Loucy (cell line): Measurements from ENCODE around the gene RCE1.

Source experiments
- H2AFZ ChIP-seq: fragments of 200-600 bp; sonication (generic); 2 replicates; pipeline ENCODE4 v1.6.0; 2016; ENCODE audit warnings: antibody characterized with exemption, mild to moderate bottlenecking, low read length, moderate library complexity
- H3F3A ChIP-seq: fragments of 200-600 bp; 2 replicates; pipeline ENCODE4 v1.6.0; 2016; ENCODE audit warnings: antibody characterized with exemption, low read depth, mild to moderate bottlenecking
- H3K27me3 ChIP-seq: fragments of 200-600 bp; sonication (generic); 2 replicates; pipeline ENCODE4 v1.6.1; 2014; ENCODE audit warnings: low read length, mild to moderate bottlenecking; ENCODE audit not compliant: insufficient read depth, poor library complexity, severe bottlenecking
- H3K36me3 ChIP-seq: fragments of 200-600 bp; sonication (generic); 2 replicates; pipeline ENCODE4 v1.6.1; 2016; ENCODE audit warnings: low read length; ENCODE audit not compliant: insufficient read depth
- H3K4me1 ChIP-seq: fragments of 200-600 bp; sonication (generic); 2 replicates; pipeline ENCODE4 v1.5.1; 2014; ENCODE audit warnings: low read length, mild to moderate bottlenecking; ENCODE audit not compliant: insufficient read depth, poor library complexity, severe bottlenecking
- H3K4me2 ChIP-seq: fragments of 200-600 bp; sonication (generic); 2 replicates; pipeline ENCODE4 v1.6.0; 2014; ENCODE audit warnings: antibody characterized with exemption, low read length, low read depth, mild to moderate bottlenecking; ENCODE audit not compliant: poor library complexity, severe bottlenecking
- H3K4me3 ChIP-seq: fragments of 200-600 bp; sonication (generic); 2 replicates; pipeline ENCODE4 v1.5.1; 2014; ENCODE audit warnings: low read length, mild to moderate bottlenecking, mixed read lengths; ENCODE audit not compliant: poor library complexity, severe bottlenecking
- H3K79me2 ChIP-seq: fragments of 200-600 bp; sonication (generic); 2 replicates; pipeline ENCODE4 v1.6.1; 2014; ENCODE audit warnings: low read length; ENCODE audit not compliant: insufficient read depth
- H3K9ac ChIP-seq: fragments of 200-600 bp; sonication (generic); 2 replicates; pipeline ENCODE4 v1.6.0; 2014; ENCODE audit warnings: mild to moderate bottlenecking, low read depth, low read length, moderate library complexity; ENCODE audit not compliant: poor library complexity, severe bottlenecking
- H3K9me2 ChIP-seq: fragments of 200-600 bp; sonication (generic); replicated peaks from 2 replicates; pipeline ENCODE4 v1.6.1; 2016; ENCODE audit warnings: low read depth, low read length, mixed read lengths
- H3K9me3 ChIP-seq: fragments of 200-600 bp; sonication (generic); 2 replicates; pipeline ENCODE4 v1.6.1; 2014; ENCODE audit warnings: mild to moderate bottlenecking, antibody characterized with exemption, low read length, low read depth; ENCODE audit not compliant: insufficient read depth
- H4K20me1 ChIP-seq: fragments of 200-600 bp; sonication (generic); 2 replicates; pipeline ENCODE4 v1.6.0; 2014; ENCODE audit warnings: antibody characterized with exemption, low read length, mild to moderate bottlenecking; ENCODE audit not compliant: insufficient read depth, poor library complexity, severe bottlenecking
- EZH2phosphoT487 ChIP-seq: fragments of 200-600 bp; IDR thresholded peaks from 2 replicates; pipeline ENCODE4 v1.6.1; 2018; ENCODE audit warnings: antibody characterized with exemption, mild to moderate bottlenecking, moderate library complexity, borderline replicate concordance
- TF ChIP-seq, protein P1 (sequence below): fragments of 200-600 bp; sonication (generic); conservative IDR thresholded peaks from 2 replicates; pipeline ENCODE4 v1.5.1; 2014; ENCODE audit warnings: mild to moderate bottlenecking, antibody characterized with exemption, low read length

RCE1 gene

DNA sequence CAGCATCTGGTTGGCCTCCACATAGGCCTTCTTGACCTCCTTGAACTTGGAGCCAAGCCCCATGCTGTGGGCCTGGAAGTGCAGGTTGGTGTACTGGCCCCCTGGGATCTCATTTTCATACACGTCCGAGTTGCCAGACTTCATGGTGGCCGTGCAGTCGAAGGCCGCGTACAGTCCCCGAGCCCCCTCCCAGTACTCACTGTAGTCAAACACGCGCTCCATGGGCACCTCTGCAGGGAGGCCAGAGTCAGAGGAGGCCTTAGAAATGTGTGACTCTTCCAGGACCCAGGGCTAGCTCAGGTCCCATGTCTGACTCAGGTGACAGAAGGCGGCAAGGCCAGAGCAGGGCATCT lies 7.0 kb downstream of the RCE1 start:
- Histone ChIP-seq H3K9me3 (no peaks in the 10 kb centered on the region), H3K79me2 (peaks cover 15% of the 10 kb centered on the region; the same call in 1 of the 2 replicates), H3K4me1 (peaks cover 8% of the 10 kb centered on the region), H3K9me2 (no peaks in the 10 kb centered on the region), H2AFZ (no peak overlapping the region), H3K36me3 (peaks cover 17% of the 10 kb centered on the region; the same call in 1 of the 2 replicates), H3K27me3 (no peaks in the 10 kb centered on the region), H3F3A (no peaks in the 10 kb centered on the region), H3K4me3 (no peak overlapping the region), H3K9ac (no peak overlapping the region), H4K20me1 (no peaks in the 10 kb centered on the region), H3K4me2 (no peak overlapping the region)
- no peak for TF ChIP-seq EZH2phosphoT487
- TF ChIP-seq, protein P1, sequence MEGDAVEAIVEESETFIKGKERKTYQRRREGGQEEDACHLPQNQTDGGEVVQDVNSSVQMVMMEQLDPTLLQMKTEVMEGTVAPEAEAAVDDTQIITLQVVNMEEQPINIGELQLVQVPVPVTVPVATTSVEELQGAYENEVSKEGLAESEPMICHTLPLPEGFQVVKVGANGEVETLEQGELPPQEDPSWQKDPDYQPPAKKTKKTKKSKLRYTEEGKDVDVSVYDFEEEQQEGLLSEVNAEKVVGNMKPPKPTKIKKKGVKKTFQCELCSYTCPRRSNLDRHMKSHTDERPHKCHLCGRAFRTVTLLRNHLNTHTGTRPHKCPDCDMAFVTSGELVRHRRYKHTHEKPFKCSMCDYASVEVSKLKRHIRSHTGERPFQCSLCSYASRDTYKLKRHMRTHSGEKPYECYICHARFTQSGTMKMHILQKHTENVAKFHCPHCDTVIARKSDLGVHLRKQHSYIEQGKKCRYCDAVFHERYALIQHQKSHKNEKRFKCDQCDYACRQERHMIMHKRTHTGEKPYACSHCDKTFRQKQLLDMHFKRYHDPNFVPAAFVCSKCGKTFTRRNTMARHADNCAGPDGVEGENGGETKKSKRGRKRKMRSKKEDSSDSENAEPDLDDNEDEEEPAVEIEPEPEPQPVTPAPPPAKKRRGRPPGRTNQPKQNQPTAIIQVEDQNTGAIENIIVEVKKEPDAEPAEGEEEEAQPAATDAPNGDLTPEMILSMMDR: no peak

DNA sequence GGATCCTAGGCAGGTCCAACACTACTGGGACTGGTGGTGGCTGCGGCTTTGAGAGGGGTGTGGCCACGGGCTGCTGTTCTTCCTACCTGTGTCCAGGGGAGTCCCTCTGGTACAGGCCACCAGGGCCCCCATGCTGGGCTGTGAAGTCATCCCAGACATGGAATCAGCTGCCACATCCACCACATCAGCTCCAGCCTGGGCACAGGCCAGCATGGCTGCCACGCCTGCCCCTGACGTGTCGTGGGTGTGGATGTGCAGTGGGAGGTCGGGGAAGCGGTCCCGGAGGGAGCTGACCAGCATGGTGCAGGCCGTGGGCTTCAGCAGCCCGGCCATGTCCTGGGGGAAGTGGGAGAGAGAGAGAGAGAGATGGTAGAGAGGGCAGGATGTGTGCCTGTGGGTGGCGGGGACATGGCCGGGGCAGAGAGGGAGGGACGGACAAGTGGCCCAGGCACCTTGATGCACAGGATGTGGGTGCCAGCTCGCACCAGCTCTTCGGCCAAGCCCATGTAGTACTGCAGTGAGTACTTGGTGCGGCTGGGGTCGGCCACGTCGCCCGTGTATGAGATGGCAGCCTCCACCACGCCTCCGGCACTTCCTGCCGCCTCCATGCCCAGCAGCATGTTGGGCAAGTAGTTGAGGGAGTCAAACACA lies 7.5 kb downstream of the RCE1 start:
- Histone ChIP-seq H3K4me3 (no peak overlapping the region), H3K9ac (no peak overlapping the region), H3F3A (no peaks in the 10 kb centered on the region), H3K9me2 (no peaks in the 10 kb centered on the region), H2AFZ (no peak overlapping the region), H4K20me1 (no peaks in the 10 kb centered on the region), H3K36me3 (peaks cover 17% of the 10 kb centered on the region; the same call in 1 of the 2 replicates), H3K9me3 (no peaks in the 10 kb centered on the region), H3K4me1 (peaks cover 13% of the 10 kb centered on the region), H3K27me3 (no peaks in the 10 kb centered on the region), H3K4me2 (no peak overlapping the region), H3K79me2 (peaks cover 14% of the 10 kb centered on the region; the same call in 1 of the 2 replicates)
- no peak for TF ChIP-seq EZH2phosphoT487
- TF ChIP-seq, protein P1: no peak

DNA sequence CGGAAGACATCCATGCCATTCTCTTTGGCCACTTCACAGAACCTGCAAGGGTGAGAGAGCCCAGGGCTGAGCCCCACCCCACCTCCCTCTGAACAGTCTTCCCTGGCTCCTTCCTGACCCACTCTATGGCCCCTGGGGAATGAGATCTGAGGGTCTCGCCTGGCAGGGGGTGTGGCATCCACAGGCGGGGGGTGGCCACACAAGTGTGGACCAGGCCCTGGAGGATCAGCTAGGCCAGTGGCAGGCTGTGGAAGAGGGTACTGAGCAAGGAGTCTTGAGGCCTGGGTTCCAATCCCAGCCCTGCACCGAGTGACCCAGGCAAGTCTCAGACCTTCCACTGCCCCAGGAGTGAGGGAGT lies 8.0 kb downstream of the RCE1 start:
- Histone ChIP-seq H3K4me3 (no peak overlapping the region), H3K27me3 (no peaks in the 10 kb centered on the region), H3K9ac (no peak overlapping the region), H3K9me2 (no peaks in the 10 kb centered on the region), H3K36me3 (peaks cover 17% of the 10 kb centered on the region; the same call in 1 of the 2 replicates), H3F3A (no peaks in the 10 kb centered on the region), H3K4me1 (peaks cover 15% of the 10 kb centered on the region), H4K20me1 (no peaks in the 10 kb centered on the region), H3K79me2 (peaks cover 10% of the 10 kb centered on the region; the same call in 1 of the 2 replicates), H3K9me3 (no peaks in the 10 kb centered on the region), H3K4me2 (no peak overlapping the region), H2AFZ (no peak overlapping the region)
- no peak for TF ChIP-seq EZH2phosphoT487
- TF ChIP-seq, protein P1: no peak
